Fibroblast of peridontal ligament (primary cell): ENCODE results near the gene DLG2.

Experiments used
- DNase-seq: peaks from one replicate; pipeline ENCODE4 v3.0.0-alpha.2; 2010; ENCODE audit errors: extremely low read depth

DLG2 gene

DNA sequence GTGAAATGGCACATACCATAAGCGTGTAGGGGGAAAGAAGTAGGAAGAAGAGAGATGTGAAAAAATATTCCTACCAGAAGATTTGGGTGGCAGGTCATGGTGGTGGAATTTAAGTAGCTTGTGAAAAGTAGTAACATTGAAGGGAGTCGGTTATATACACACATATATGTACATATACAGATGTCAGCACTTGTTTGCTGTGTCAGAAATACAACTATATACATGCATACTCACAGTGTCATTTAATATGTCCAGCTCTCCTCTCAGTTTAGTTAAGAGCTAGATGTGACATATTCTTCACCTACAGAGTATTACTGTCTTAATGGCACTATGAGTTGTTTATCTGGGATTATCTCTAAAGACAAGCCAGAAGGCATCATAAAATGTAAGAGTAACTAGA lies 1353.6 kb downstream of the DLG2 start:
- DNase-seq = no peak

GRCh38 chr11:84270466-84270865 lies 1356.7 kb downstream of the DLG2 start:
- no peak for DNase-seq

- no peak for DNase-seq
Observed at GRCh38 chr11:84264066-84264465, 1363.1 kb downstream of the DLG2 start.

DNA sequence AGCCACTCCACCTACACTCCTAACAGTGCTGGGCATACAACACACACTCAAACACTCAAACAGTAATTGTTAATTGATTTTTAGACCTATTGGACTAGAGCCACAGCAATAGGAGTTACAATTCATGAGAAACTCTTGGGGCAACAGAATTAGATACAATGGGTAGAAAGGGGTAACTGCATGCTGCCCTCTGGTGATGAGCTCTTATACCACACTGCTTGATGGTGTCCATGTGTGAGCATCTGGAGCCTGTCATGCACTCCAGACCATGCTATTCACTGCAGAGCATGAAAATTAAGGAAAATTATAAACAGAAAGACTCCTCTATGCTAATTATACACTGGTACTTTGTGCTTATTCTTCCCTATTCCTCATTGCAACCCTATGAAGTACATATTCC lies 1365.4 kb downstream of the DLG2 start:
- DNase-seq = no peak

DNA sequence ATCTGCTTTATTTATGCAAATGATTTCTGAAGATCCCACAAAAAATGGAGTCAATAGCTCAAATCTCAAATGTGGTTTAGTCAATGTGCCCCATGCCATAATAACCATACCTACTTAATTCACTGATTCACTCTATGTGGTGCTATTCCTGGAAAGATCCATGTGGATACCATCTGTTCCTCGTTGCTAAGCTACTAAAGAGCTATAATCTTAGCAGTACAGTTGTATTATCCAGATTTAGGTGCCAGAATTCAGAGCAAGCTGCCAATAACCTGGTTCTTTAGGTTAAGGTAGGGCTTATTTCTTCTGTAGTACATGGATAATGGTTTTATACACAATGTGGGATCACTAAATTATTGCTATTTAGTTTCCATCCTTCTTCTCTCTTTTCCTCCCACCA lies 1366.3 kb downstream of the DLG2 start:
- DNase-seq = no peak

- DNase-seq = no peak
Observed at GRCh38 chr11:84256618-84257017, 1370.5 kb downstream of the DLG2 start.

DNA sequence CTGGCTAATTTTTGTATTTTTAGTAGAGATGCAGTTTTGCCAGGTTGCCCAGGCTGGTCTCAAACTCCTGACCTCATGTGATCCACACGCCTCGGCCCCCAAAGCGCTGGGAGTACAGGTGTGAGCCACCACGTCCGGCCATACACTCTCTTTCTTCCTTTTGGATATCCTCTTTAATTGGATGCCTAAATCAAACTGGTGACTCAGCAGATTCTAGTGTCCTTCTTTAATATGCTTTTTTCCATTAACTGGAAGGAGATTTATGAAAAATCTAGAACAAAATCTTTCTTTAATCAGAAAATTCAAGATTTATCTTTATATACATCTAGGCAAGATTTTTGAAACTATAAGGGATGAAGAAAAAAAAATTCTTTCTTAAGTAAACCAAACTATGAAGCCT lies 1371.7 kb downstream of the DLG2 start:
- DNase-seq = no peak

DNA sequence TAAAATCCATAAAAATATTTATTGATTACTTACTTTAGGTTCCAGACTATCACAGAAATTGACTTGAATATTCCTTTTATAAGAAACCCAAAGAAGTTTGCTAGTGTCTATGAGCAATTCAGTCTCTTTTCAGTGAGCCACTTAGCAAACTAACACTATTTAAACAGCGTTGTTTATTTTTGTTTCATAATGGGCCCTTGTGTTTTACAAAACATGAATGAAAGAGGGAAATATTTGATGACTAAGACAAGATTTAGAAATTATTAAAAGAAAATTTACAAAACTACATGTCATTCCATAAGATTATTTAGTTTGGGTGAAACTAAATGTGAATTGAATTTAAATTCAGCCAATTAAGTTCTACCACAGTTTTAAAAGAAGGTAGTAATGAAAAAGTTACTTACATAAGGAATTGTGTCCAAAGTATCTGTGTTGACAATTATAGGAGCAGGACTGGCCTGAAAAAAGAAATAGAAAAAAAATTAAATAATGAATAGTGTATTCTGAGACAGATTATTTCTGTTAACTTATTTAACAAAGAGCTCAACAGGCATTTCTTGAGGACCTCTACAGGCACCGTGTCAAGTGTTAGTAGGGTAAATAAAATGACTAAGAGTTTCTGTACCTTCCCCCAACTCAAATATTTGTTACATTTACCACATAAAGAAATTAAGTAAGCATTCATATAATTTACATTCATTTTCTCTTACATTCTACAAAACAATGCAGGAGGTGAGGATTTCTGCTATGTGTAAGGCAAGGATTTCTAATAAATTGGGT lies 1376.1 kb downstream of the DLG2 start:
- no peak for DNase-seq

DNA sequence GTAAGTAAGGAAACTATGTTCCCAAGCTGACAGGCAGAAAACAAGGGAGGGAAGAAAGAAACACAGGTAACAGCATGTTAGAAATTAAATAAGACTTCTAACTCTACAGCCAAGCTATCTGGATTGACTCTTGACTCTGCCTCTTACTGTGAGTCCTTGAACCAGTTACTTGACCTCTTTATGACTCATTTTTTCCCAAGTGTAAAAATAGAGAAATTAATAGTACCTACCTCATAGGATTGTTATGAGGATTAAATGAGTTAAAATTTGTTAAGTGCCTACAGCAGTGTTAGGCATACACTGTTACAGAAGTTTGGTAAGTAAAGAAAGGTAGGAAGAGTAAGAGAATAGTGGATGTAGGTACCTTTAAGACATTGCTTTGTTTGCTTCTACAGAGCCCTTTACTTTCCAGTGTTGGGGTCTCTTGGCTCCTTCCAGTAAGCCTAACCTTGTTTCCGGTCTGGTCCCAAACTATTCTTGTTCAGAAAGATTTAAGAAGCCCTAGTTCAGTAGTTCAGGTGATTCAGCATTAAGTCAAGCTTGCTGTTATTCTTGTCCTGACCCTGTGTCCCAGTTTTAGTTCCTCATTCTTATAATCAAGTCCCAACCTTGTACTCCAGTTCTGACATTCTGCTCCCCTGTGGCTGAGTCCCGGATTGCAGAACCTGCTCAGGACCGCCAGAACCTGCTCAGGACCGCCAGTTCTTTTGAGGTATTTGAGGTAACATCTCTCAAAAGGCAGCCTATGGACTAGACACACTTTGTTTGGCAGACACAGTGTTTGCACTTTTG lies 1377.6 kb downstream of the DLG2 start:
- no peak for DNase-seq

DNA sequence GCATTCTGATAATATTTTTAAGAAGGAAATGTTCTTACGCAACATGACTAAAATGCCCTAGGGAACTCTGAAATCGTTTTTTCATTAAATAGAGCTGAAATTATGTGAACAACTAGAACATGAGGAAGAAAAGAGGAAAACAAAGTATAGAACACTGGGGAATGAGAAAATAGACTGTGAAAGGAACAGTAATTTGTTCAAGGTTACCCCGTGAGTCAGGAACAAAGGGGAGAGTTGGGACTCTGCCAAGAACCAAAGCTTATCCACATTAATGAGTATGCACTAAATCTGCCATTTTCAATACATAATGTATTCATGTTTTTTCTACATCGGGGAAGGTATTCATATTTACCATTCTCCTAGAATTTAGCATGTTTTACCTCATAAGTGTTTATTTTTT lies 1379.2 kb downstream of the DLG2 start:
- no peak for DNase-seq

GRCh38 chr11:84247129-84247528 lies 1380.0 kb downstream of the DLG2 start:
- DNase-seq = no peak

DNA sequence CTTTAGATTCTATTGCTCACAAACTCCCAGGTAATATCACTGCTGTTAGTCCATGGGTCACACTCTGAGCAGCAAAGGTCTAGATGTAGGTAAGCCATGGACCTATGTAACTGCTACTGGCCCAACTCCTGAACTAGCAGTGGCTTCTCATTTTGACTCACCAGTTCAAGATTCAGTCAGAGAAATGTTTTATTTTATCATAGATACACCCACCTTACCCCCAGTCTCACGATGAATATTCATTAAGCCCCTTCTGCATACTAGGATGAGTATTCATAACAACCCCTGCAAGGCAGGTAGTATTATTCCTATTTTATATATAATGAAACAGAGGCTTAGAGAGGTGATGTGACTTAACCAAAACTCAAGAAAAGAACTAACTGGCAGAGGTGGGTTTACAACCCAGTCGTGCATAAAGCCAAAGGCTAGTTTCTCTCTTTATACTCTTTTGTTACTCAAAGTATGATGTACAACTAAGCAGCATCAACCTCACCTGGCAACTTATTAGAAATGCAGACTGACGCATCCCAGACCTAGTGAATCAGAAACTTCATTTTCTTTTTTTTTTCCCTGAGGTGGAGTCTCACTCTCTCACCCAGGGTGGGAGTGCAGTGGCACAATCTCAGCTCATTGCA lies 1383.4 kb downstream of the DLG2 start:
- no peak for DNase-seq

GRCh38 chr11:84241343-84242131 lies 1385.6 kb downstream of the DLG2 start:
- no peak for DNase-seq

- DNase-seq = no peak
Observed at GRCh38 chr11:84240847-84241246, 1386.3 kb downstream of the DLG2 start.

DNA sequence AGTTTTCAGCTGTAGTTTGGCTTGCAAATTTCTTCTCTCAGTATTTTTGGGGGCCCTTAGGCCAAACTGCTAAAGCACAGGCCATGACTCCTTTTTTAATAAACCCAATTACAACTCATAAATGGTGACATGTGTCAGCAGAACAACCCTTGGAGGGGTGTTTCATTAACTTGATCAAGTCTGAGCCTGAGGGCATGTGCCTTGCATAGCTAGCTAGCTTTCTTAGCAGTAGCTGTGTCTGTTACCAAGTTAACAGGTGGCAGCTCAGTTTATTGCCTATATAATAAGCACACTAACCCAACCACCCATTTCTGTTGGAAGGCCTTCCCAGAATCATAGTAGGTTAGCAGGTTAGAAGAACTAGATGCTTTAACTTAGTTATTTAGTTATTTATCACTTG lies 1390.7 kb downstream of the DLG2 start:
- DNase-seq = no peak

GRCh38 chr11:84234462-84235202 lies 1392.5 kb downstream of the DLG2 start:
- no peak for DNase-seq

DNA sequence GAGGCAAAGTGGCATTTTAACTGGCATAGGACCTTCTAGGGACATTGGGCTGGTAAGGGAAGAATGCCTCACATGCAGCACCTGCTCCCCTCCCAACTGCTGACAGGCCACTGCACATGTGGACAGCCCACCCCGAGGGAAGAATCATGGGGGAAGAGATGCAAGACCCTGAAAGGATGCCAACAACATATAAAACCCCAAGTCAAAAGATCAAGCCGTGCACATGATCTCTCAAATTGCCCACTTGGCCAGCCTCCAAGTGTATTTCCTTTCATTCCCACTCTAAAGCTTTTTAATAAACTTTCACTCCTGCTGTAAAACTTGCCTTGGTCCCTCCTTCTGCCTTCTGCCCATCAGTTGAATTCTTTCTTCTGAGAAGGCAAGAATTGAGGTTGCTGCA lies 1393.1 kb downstream of the DLG2 start:
- no peak for DNase-seq

DNA sequence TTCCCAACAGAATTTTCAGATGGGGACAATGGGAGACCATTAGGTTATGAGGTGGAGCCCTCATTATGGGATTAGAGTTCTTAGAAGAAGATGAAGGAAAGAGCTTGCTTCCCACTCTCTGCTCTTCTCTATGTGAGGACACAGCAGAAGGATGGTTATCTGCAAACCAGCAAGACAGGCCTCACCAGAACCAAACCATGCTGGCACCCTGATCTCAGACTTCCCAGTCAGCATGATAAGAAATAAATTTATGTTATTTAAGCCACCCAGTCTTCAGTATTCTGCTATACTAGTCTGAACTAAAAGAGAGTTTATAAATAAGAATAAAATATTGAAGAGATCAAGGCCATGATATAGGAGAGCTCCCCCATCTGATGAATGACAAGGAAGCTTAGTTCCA lies 1394.6 kb downstream of the DLG2 start:
- DNase-seq = no peak

GRCh38 chr11:84230402-84230801 lies 1396.7 kb downstream of the DLG2 start:
- no peak for DNase-seq

DNA sequence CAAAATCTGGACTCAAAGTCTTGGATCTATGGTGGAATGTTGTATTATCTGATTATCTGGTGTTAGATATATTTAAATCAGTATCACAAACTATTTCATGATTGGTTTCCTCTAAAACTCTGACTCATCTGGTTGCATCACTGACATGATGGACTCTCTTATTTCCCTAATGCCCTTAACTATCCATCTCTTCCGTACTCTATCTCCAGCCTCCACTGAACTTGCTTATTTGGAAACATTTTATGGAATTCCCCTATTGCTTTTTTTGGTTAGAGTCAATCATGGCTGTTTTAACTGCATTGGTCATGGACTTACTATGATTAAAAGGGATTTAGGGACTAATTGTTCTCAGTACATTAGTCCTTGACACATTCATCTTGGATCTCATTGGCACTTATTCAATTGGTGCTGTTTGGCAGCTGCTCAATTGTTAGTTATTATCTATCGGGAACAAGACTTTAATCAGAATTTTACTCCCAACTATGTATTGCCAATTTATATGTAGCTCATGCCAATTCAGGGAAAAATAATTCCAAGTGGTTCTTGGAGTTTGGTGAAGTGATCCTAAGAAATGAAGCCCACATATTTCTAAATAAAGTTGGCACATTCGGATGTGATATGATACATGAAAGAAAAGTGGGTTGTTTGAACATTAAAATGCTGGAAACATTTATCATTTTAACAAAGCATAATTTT lies 1399.0 kb downstream of the DLG2 start:
- DNase-seq = no peak

DNA sequence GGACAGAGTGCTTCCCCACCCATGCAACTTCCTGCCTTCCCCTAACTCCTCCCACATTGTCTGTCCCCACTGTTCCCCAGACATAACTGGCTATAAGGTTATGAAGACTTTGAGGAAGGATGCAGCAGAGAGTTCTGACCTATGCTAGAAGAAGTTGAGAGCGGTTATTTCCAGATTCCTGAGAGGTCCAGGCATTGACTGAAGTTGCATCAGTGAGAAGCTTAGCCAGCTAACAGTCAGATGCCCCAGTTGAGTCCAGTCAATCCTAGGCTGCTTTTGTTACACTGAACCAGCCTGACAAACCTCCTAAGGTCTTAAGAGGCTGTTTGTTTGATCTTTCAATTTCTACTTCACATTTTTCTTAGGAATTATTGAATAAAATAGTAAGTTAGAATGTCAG lies 1403.1 kb downstream of the DLG2 start:
- DNase-seq = no peak
